Esophagus squamous epithelium (tissue), 5 donors: ENCODE measurements around the gene PADI2. TPM values are rescaled to one million over a fixed set of nuclear protein-coding genes. Genes with fewer than 3 reads are reported as not detected.

Experiments used
- DNase-seq: peaks from one replicate; lab custom pipeline; 2025; lab: John Stamatoyannopoulos, UW
- H3K27ac ChIP-seq, 4 donors: fragments of 200-600 bp; sonication (generic); one replicate each; pipeline ENCODE4 v1.5.1; 2016 to 2019; ENCODE audit warnings: mild to moderate bottlenecking in 1 of 4
- H3K27me3 ChIP-seq, 4 donors: fragments of 200-600 bp; sonication (generic); 1 replicate in 3 of 4; 2 replicates in 1 of 4; pipeline versions ENCODE4 v1.5.1 to v1.6.0; 2017 to 2021; ENCODE audit warnings: antibody characterized with exemption in 1 of 4
- H3K36me3 ChIP-seq, 3 donors: fragments of 200-600 bp; sonication (generic); one replicate each; pipeline ENCODE4 v1.5.1; 2016 to 2019
- H3K4me1 ChIP-seq, 3 donors: fragments of 200-600 bp; sonication (generic); one replicate each; pipeline ENCODE4 v1.5.1; 2017 to 2019
- H3K4me3 ChIP-seq, 4 donors: fragments of 200-600 bp; sonication (generic); 1 replicate in 3 of 4; 2 replicates in 1 of 4; pipeline ENCODE4 v1.5.1; 2016 to 2019; ENCODE audit warnings: mild to moderate bottlenecking in 2 of 4, moderate library complexity in 1 of 4
- H3K9me3 ChIP-seq, 3 donors: fragments of 200-600 bp; sonication (generic); one replicate each; pipeline ENCODE4 v1.5.1; 2016 to 2019
- CTCF ChIP-seq, 6 experiments: fragments of 450-650 bp in 4 of 6; fragments of 200-600 bp in 2 of 6; sonication (generic) in 2 of 6; IDR thresholded peaks; one replicate each; pipeline ENCODE4 v1.5.1; 2016 to 2019; ENCODE audit warnings: antibody characterized with exemption in 6 of 6, mild to moderate bottlenecking in 4 of 6, moderate library complexity in 4 of 6
- POLR2A ChIP-seq, 4 donors: fragments of 450-650 bp; IDR thresholded peaks; one replicate each; pipeline ENCODE4 v1.6.1; 2017; ENCODE audit warnings: antibody characterized with exemption in 4 of 4, mild to moderate bottlenecking in 4 of 4, moderate library complexity in 3 of 4
- WGBS, 2 donors: methylation state at CpG; one replicate each; pipeline ENCODE4 v1.1.5; 2018; 5-methylcytosine and 5-hydroxymethylcytosine counted together
- intact Hi-C: fragments of 100-400 bp; cut with DNase I; formaldehyde crosslinking; loops from one replicate; pipeline ENCODE4 v1.15.0; 2022
- total RNA-seq, 4 donors: library from RNA; depleted of rRNA; stranded (reverse); fragments of >200 nt; gene quantifications; one replicate each; pipeline ENCODE4 v1.1.0, GENCODE V29; 2016
- donor health status: DM: yes; HTN: yes; CAD: no.

The PADI2 gene
- total RNA-seq, 4 donors from 2014 or later: 0.57 to 2.1 (median 1.1) TPM

DNA sequence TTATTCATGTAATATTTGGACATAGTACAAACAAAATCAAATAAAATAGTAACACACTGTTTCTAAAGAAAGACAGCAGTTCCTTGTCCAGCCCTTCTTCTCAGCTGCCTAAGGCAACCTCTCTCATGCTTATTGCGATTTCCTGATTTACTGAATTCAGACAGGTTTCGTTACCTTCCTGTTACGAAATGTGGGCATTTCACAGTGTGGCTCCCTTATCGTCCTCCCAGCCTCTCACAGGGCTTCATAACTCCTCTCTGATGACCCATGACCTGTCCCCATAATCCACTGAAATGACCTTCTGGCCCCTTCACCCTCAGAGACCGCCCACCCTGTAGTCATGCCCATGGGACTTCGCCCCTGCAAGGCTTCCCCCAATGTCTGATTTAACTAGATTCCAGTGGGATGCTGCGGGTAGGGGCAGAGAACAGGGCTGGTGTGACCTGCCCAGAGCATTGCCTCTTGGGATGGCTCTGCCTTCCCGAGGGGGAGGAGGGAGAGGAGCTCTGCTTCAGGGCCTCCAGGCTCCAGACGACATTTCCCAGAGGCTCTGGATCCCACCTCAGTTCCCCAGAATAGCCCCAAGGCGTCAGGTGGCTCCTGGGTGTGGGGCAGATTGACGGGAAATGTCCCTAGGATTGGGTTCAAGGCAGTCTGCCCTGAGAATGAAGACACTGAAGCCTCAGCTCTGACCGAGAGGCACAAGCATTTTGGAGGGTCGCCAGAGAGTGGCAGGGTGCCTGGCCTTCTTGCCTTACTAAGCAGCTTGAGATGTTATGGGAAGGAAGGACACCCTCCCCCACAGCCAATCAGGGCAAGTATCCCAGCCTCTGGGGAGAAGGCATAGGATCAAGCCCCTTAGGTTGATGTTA lies 20.6 kb downstream of the PADI2 start:
- H3K9me3 ChIP-seq: no peaks in the 10 kb centered on the region
- no peak overlapping the region for H3K4me3 ChIP-seq
- 37 to 46% methylated on average over 7 to 8 of the region's 13 CpGs for WGBS, 2 donors
- H3K4me1 ChIP-seq: peaks cover 4 to 38% (median 13%) of the 10 kb centered on the region in 3 donors
- H3K27me3 ChIP-seq: peaks cover 0 to 19% (median 0%) of the 10 kb centered on the region in 4 donors
- intact Hi-C loops: no loop called here
- H3K36me3 ChIP-seq: no peaks in the 10 kb centered on the region
- peak overlapping the region; percentile 2 to 46 (median 24) for H3K27ac ChIP-seq
- TF ChIP-seq POLR2A (IDR thresholded peaks at IDR 0.05) (no peak), CTCF (IDR thresholded peaks at IDR 0.05) (no peak)
- DNase-seq: no peak

DNA sequence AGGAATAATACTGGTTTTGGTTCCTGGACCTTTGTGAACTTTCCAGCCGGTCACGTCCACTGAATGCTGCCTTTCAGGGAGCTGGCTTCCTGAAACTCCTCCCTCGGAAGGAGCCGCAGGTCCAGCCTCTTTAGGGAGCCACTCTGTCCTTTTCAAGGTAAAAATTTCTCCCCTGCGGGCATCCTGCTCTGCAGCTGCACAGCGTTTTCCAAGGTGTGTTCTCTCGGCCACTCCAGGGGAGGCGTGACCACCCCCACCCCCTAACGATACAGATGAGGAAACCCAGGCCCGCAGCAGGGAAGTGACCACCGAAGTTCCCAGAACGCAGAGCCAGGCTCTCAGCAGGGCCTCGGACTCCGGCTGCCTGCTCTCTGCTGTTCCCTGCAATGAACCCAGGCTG lies 21.5 kb downstream of the PADI2 start:
- Histone ChIP-seq H3K36me3 (no peaks in the 10 kb centered on the region), H3K4me1 (peaks cover 4 to 39% (median 13%) of the 10 kb centered on the region in 3 donors), H3K27ac (peak overlapping the region in 3 of 4 donors; percentile 9 to 46 (median 25)), H3K9me3 (no peaks in the 10 kb centered on the region), H3K27me3 (peaks cover 0 to 13% (median 0%) of the 10 kb centered on the region in 4 donors), H3K4me3 (no peak overlapping the region)
- 3 to 16% methylated on average over 7 to 9 of the region's 14 CpGs for WGBS, 2 donors
- TF ChIP-seq CTCF (IDR thresholded peaks at IDR 0.05): no peak
- no peak for TF ChIP-seq POLR2A (IDR thresholded peaks at IDR 0.05)
- intact Hi-C loops: no loop called here
- DNase-seq: no peak

DNA sequence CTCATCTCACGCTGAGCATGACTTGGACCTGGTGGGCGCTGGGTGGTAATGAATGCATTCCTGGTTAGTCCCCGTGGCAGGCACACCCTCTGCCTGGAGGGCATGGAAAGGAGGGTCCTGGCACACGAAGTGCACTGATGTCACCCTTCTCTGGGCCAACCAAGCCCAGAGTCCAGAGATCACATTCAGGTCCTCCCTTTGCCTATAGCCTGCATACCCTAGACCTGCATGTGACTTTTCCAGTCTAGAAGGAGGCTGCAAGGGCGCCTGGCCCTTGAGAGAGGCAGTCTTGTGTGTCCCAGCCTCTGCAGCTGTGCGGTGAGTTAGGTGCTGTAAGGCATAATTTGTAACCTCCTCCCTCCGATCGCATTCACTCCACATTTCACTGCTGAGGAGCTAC lies 22.1 kb downstream of the PADI2 start:
- 45 to 86% methylated on average over 2 to 7 of the region's 8 CpGs for WGBS, 2 donors
- no peak for DNase-seq
- no peak for TF ChIP-seq CTCF (IDR thresholded peaks at IDR 0.05)
- no peak for TF ChIP-seq POLR2A (IDR thresholded peaks at IDR 0.05)
- H3K36me3 ChIP-seq: no peaks in the 10 kb centered on the region
- intact Hi-C loops: no loop called here
- H3K4me1 ChIP-seq: peaks cover 4 to 39% (median 13%) of the 10 kb centered on the region in 3 donors
- H3K4me3 ChIP-seq: no peak overlapping the region
- H3K27me3 ChIP-seq: peaks cover 0 to 12% (median 0%) of the 10 kb centered on the region in 4 donors
- H3K27ac ChIP-seq: peak overlapping the region in 1 of 4 donors; percentile 46
- no peaks in the 10 kb centered on the region for H3K9me3 ChIP-seq

DNA sequence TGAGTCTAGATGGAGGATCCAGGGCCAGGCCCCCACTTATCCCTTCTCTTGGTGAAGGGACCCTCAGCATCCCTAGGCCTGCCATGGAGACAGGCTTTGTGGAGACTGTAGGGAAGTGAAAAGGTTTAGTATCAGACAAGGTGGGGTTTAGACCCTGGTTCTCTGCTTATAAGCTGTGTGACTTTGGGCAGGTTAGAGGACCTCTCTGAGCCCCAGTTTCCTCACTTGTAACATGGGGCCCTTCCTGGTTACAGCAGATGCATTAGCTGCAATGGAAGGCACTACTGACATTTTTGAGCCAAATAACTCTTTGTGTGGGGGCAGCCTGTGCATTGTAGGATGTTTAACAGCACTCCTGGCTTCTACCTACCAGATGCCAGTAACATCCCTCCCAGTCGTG lies 22.7 kb downstream of the PADI2 start:
- H3K4me1 ChIP-seq: peaks cover 4 to 39% (median 13%) of the 10 kb centered on the region in 3 donors
- no peak for DNase-seq
- no peak overlapping the region for H3K27ac ChIP-seq
- intact Hi-C loops: no loop called here
- 0% methylated on average over 1 of the region's 1 CpG; no CpG with 5 or more reads in 1 of the 2 donors for WGBS, 2 donors
- H3K27me3 ChIP-seq: peaks cover 0 to 12% (median 0%) of the 10 kb centered on the region in 4 donors
- no peaks in the 10 kb centered on the region for H3K36me3 ChIP-seq
- H3K9me3 ChIP-seq: no peaks in the 10 kb centered on the region
- TF ChIP-seq POLR2A (IDR thresholded peaks at IDR 0.05): no peak
- TF ChIP-seq CTCF (IDR thresholded peaks at IDR 0.05): no peak
- H3K4me3 ChIP-seq: no peak overlapping the region

- Histone ChIP-seq H3K27ac (no peak overlapping the region), H3K9me3 (no peaks in the 10 kb centered on the region), H3K27me3 (peaks cover 0 to 12% (median 0%) of the 10 kb centered on the region in 4 donors), H3K4me3 (no peak overlapping the region), H3K36me3 (no peaks in the 10 kb centered on the region), H3K4me1 (peaks cover 4 to 44% (median 13%) of the 10 kb centered on the region in 3 donors)
- intact Hi-C loops: no loop called here
- TF ChIP-seq CTCF (IDR thresholded peaks at IDR 0.05): no peak
- TF ChIP-seq POLR2A (IDR thresholded peaks at IDR 0.05): no peak
- no peak for DNase-seq
- 42 to 46% methylated on average over 4 of the region's 4 CpGs for WGBS, 2 donors
Measured at GRCh38 chr1:17095141-17095540, 24.1 kb downstream of the PADI2 start.
